Middle frontal gyrus (tissue), 1 donor: ENCODE results near the gene ATP8B4.

Experiments
- DNase-seq: peaks from one replicate; pipeline ENCODE4 v3.0.0-alpha.2; 2015; ENCODE audit warnings: low spot score; ENCODE audit errors: extremely low spot score

The ATP8B4 gene

GRCh38 chr15:49898575-49899283 lies 220.3 kb downstream of the ATP8B4 start:
- DNase-seq: no peak

GRCh38 chr15:49898097-49898496 lies 220.9 kb downstream of the ATP8B4 start:
- no peak for DNase-seq

- no peak for DNase-seq
These were observed 223.4 kb downstream of the ATP8B4 start for GRCh38 chr15:49895347-49896223.

- no peak for DNase-seq
These were observed 228.3 kb downstream of the ATP8B4 start for GRCh38 chr15:49890689-49891088.

GRCh38 chr15:49889536-49889935 lies 229.5 kb downstream of the ATP8B4 start:
- DNase-seq: no peak

GRCh38 chr15:49888734-49889133 lies 230.3 kb downstream of the ATP8B4 start:
- DNase-seq: no peak

- DNase-seq: no peak
These were observed 230.7 kb downstream of the ATP8B4 start for GRCh38 chr15:49888323-49888693.

GRCh38 chr15:49887659-49888322 lies 231.2 kb downstream of the ATP8B4 start:
- DNase-seq: no peak

GRCh38 chr15:49883121-49883520 lies 235.9 kb downstream of the ATP8B4 start:
- no peak for DNase-seq

GRCh38 chr15:49881866-49882265 lies 237.2 kb downstream of the ATP8B4 start:
- no peak for DNase-seq

GRCh38 chr15:49881433-49881832 lies 237.6 kb downstream of the ATP8B4 start:
- no peak for DNase-seq

- DNase-seq: no peak
These were observed 241.0 kb downstream of the ATP8B4 start for GRCh38 chr15:49877873-49878521.

- DNase-seq: no peak
These were observed 241.7 kb downstream of the ATP8B4 start for GRCh38 chr15:49877117-49877872.

- DNase-seq: no peak
These were observed 242.5 kb downstream of the ATP8B4 start for GRCh38 chr15:49876401-49877038.

- DNase-seq: no peak
These were observed 243.6 kb downstream of the ATP8B4 start for GRCh38 chr15:49875392-49875791.

- DNase-seq: no peak
These were observed 248.6 kb downstream of the ATP8B4 start for GRCh38 chr15:49870472-49870871.

GRCh38 chr15:49868348-49868747 lies 250.7 kb downstream of the ATP8B4 start:
- no peak for DNase-seq

GRCh38 chr15:49865925-49866757 lies 252.9 kb downstream of the ATP8B4 start:
- no peak for DNase-seq

GRCh38 chr15:49864251-49864650 lies 254.8 kb downstream of the ATP8B4 start:
- DNase-seq: no peak
